ENCODE data around the gene COL7A1. TPM values are rescaled to one million over a fixed set of nuclear protein-coding genes. Genes with fewer than 3 reads are reported as not detected.

The COL7A1 gene
- total RNA-seq, 1 experiment from 2014 or later = 8.1 TPM

DNA sequence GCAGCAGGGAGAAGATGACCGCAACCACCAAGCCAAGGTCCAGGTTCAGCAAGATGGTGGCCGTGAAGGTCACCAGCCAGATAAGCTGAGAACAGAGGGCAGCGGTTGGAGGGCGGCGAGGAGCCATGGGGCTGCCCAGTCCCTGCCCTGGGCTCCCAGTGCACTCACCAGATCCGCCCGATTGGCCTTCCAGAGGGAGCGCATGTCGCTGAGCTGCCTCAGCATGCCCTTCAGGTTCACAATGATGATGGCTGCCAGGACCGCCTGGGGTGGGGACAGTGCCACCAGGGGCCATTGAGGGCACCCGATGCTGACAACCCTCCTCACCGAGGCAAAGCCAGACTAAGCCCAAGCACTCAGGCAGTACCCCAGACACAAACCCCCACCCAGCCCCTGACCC is 34.8 kb upstream of the COL7A1 start (continued):
- TF ChIP-seq, protein P1, sequence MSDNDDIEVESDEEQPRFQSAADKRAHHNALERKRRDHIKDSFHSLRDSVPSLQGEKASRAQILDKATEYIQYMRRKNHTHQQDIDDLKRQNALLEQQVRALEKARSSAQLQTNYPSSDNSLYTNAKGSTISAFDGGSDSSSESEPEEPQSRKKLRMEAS (CRISPR knock-in tag; IDR thresholded peaks at IDR 0.05) = no peak
- TF ChIP-seq ZNF121 (CRISPR knock-in tag; IDR thresholded peaks at IDR 0.05) (no peak), SMAD4 (CRISPR knock-in tag; IDR thresholded peaks at IDR 0.05) (no peak), MXD4 (CRISPR knock-in tag; IDR thresholded peaks at IDR 0.05; ENCODE audit: borderline replicate concordance) (no peak), TCF7 (CRISPR knock-in tag; IDR thresholded peaks at IDR 0.05; ENCODE audit: low read depth) (no peak), FOXJ3 (CRISPR knock-in tag; IDR thresholded peaks at IDR 0.05; ENCODE audit: borderline replicate concordance) (no peak)
- TF ChIP-seq, protein P2, sequence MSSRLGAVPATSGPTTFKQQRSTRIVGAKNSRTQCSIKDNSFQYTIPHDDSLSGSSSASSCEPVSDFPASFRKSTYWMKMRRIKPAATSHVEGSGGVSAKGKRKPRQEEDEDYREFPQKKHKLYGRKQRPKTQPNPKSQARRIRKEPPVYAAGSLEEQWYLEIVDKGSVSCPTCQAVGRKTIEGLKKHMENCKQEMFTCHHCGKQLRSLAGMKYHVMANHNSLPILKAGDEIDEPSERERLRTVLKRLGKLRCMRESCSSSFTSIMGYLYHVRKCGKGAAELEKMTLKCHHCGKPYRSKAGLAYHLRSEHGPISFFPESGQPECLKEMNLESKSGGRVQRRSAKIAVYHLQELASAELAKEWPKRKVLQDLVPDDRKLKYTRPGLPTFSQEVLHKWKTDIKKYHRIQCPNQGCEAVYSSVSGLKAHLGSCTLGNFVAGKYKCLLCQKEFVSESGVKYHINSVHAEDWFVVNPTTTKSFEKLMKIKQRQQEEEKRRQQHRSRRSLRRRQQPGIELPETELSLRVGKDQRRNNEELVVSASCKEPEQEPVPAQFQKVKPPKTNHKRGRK (CRISPR knock-in tag; IDR thresholded peaks at IDR 0.05; ENCODE audit: borderline replicate concordance) = no peak
- TF ChIP-seq, protein P3, sequence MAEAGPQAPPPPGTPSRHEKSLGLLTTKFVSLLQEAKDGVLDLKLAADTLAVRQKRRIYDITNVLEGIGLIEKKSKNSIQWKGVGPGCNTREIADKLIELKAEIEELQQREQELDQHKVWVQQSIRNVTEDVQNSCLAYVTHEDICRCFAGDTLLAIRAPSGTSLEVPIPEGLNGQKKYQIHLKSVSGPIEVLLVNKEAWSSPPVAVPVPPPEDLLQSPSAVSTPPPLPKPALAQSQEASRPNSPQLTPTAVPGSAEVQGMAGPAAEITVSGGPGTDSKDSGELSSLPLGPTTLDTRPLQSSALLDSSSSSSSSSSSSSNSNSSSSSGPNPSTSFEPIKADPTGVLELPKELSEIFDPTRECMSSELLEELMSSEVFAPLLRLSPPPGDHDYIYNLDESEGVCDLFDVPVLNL (CRISPR knock-in tag; IDR thresholded peaks at IDR 0.05; ENCODE audit: borderline replicate concordance, low read depth) = no peak

DNA sequence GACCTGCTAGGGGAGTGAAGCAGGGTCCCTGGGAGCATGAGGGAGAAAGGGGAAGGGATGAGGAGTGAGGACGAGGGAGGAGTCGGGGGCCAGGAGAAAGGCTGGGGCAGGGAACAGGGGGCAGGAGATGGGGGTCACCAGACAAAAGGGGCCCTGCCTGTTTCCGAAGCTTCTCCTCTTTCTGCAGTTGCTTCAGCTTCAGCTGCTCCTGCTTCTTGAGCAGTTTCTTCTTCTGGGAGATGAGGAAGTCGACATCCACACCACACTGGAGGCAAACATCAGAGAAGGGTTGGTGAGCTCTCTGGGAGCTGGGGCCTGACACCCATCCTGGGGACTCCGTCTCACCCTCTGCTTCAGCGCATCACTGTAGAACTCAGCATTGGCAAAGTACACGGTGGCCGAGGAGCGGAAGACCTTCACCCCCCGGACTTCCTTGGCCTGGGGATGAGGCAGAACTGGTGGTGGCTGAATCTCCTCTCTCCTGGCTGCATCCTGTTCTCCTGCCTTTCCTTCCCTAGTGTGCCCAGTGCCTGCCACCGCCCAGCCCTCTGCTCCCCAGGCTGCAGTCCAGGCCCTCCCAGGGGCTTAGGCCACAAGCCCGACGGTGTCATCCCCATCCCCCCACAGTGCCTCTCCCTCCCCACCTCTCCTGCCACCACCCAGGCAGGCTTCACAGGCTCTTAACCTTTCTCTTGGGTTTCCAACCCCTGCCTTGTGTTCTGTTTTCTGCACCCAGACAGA is 33.3 kb upstream of the COL7A1 start:
- CTCF ChIA-PET = interaction anchor here (0.6 to 1.2 kb wide), 2 partner anchors 80 to 391 kb away, joined by 3 read pairs; no protein-coding TSS in a partner anchor
- no peaks in the 10 kb centered on the region for H3K9me3 Mint-ChIP-seq
- no peak overlapping the region for H3K4me3 Mint-ChIP-seq
- DNase-seq (ENCODE audit: low spot score) (no peak), ATAC-seq (no peak)
- POLR2A ChIA-PET = no interaction called here
- H3K4me1 Mint-ChIP-seq = peaks cover 7% of the 10 kb centered on the region
- no peaks in the 10 kb centered on the region for H3K27me3 Mint-ChIP-seq (ENCODE audit: low read depth)
- no peak overlapping the region for H3K27ac Mint-ChIP-seq
- TF ChIP-seq ZBTB21 (CRISPR knock-in tag; IDR thresholded peaks at IDR 0.05; ENCODE audit: borderline replicate concordance) = no peak
- no peak for TF ChIP-seq ZNF138 (CRISPR knock-in tag; conservative IDR thresholded peaks at IDR 0.05)
- TF ChIP-seq, protein P4, sequence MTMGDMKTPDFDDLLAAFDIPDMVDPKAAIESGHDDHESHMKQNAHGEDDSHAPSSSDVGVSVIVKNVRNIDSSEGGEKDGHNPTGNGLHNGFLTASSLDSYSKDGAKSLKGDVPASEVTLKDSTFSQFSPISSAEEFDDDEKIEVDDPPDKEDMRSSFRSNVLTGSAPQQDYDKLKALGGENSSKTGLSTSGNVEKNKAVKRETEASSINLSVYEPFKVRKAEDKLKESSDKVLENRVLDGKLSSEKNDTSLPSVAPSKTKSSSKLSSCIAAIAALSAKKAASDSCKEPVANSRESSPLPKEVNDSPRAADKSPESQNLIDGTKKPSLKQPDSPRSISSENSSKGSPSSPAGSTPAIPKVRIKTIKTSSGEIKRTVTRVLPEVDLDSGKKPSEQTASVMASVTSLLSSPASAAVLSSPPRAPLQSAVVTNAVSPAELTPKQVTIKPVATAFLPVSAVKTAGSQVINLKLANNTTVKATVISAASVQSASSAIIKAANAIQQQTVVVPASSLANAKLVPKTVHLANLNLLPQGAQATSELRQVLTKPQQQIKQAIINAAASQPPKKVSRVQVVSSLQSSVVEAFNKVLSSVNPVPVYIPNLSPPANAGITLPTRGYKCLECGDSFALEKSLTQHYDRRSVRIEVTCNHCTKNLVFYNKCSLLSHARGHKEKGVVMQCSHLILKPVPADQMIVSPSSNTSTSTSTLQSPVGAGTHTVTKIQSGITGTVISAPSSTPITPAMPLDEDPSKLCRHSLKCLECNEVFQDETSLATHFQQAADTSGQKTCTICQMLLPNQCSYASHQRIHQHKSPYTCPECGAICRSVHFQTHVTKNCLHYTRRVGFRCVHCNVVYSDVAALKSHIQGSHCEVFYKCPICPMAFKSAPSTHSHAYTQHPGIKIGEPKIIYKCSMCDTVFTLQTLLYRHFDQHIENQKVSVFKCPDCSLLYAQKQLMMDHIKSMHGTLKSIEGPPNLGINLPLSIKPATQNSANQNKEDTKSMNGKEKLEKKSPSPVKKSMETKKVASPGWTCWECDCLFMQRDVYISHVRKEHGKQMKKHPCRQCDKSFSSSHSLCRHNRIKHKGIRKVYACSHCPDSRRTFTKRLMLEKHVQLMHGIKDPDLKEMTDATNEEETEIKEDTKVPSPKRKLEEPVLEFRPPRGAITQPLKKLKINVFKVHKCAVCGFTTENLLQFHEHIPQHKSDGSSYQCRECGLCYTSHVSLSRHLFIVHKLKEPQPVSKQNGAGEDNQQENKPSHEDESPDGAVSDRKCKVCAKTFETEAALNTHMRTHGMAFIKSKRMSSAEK (CRISPR knock-in tag; IDR thresholded peaks at IDR 0.05; ENCODE audit: borderline replicate concordance) = no peak
- TF ChIP-seq FOXJ3 (CRISPR knock-in tag; IDR thresholded peaks at IDR 0.05; ENCODE audit: borderline replicate concordance) = no peak
- TF ChIP-seq, protein P5, sequence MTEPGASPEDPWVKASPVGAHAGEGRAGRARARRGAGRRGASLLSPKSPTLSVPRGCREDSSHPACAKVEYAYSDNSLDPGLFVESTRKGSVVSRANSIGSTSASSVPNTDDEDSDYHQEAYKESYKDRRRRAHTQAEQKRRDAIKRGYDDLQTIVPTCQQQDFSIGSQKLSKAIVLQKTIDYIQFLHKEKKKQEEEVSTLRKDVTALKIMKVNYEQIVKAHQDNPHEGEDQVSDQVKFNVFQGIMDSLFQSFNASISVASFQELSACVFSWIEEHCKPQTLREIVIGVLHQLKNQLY (CRISPR knock-in tag; IDR thresholded peaks at IDR 0.05) = no peak
- TF ChIP-seq, protein P6, sequence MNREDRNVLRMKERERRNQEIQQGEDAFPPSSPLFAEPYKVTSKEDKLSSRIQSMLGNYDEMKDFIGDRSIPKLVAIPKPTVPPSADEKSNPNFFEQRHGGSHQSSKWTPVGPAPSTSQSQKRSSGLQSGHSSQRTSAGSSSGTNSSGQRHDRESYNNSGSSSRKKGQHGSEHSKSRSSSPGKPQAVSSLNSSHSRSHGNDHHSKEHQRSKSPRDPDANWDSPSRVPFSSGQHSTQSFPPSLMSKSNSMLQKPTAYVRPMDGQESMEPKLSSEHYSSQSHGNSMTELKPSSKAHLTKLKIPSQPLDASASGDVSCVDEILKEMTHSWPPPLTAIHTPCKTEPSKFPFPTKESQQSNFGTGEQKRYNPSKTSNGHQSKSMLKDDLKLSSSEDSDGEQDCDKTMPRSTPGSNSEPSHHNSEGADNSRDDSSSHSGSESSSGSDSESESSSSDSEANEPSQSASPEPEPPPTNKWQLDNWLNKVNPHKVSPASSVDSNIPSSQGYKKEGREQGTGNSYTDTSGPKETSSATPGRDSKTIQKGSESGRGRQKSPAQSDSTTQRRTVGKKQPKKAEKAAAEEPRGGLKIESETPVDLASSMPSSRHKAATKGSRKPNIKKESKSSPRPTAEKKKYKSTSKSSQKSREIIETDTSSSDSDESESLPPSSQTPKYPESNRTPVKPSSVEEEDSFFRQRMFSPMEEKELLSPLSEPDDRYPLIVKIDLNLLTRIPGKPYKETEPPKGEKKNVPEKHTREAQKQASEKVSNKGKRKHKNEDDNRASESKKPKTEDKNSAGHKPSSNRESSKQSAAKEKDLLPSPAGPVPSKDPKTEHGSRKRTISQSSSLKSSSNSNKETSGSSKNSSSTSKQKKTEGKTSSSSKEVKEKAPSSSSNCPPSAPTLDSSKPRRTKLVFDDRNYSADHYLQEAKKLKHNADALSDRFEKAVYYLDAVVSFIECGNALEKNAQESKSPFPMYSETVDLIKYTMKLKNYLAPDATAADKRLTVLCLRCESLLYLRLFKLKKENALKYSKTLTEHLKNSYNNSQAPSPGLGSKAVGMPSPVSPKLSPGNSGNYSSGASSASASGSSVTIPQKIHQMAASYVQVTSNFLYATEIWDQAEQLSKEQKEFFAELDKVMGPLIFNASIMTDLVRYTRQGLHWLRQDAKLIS (CRISPR knock-in tag; IDR thresholded peaks at IDR 0.05; ENCODE audit: borderline replicate concordance) = no peak
- no peak for TF ChIP-seq GRHL2 (CRISPR knock-in tag; IDR thresholded peaks at IDR 0.05; ENCODE audit: insufficient replicate concordance, severe bottlenecking)
- no peak for TF ChIP-seq SP1 (CRISPR knock-in tag; conservative IDR thresholded peaks at IDR 0.05)
- TF ChIP-seq ZNF121 (CRISPR knock-in tag; IDR thresholded peaks at IDR 0.05) = no peak
- no peak for TF ChIP-seq ZNF423 (CRISPR knock-in tag; IDR thresholded peaks at IDR 0.05)
- TF ChIP-seq, protein P7, sequence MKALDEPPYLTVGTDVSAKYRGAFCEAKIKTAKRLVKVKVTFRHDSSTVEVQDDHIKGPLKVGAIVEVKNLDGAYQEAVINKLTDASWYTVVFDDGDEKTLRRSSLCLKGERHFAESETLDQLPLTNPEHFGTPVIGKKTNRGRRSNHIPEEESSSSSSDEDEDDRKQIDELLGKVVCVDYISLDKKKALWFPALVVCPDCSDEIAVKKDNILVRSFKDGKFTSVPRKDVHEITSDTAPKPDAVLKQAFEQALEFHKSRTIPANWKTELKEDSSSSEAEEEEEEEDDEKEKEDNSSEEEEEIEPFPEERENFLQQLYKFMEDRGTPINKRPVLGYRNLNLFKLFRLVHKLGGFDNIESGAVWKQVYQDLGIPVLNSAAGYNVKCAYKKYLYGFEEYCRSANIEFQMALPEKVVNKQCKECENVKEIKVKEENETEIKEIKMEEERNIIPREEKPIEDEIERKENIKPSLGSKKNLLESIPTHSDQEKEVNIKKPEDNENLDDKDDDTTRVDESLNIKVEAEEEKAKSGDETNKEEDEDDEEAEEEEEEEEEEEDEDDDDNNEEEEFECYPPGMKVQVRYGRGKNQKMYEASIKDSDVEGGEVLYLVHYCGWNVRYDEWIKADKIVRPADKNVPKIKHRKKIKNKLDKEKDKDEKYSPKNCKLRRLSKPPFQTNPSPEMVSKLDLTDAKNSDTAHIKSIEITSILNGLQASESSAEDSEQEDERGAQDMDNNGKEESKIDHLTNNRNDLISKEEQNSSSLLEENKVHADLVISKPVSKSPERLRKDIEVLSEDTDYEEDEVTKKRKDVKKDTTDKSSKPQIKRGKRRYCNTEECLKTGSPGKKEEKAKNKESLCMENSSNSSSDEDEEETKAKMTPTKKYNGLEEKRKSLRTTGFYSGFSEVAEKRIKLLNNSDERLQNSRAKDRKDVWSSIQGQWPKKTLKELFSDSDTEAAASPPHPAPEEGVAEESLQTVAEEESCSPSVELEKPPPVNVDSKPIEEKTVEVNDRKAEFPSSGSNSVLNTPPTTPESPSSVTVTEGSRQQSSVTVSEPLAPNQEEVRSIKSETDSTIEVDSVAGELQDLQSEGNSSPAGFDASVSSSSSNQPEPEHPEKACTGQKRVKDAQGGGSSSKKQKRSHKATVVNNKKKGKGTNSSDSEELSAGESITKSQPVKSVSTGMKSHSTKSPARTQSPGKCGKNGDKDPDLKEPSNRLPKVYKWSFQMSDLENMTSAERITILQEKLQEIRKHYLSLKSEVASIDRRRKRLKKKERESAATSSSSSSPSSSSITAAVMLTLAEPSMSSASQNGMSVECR (CRISPR knock-in tag; IDR thresholded peaks at IDR 0.05; ENCODE audit: borderline replicate concordance) = no peak
- no peak for TF ChIP-seq RELA (CRISPR knock-in tag; IDR thresholded peaks at IDR 0.05; ENCODE audit: borderline replicate concordance)
- peaks cover 54% of the 10 kb centered on the region for H3K36me3 Mint-ChIP-seq
